ENCODE results near the gene CDH13.

DNA sequence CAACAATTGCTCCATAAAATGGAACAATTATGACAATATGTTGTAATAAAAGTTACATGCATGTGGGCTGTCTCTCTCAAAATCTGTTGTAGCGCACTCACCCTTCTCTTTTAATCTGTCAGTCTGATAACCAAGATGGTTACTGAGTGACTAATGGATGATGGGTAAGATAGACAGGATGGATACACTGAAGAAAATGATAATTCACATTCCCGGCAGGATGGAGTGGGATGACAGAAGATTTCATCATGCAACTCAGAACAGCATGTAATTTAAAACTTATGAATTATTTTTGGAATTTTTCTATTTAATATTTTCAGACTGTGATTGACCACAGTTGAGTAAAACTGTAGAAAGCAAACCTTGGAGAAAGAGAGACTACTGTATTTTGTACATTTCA lies 30.5 kb downstream of the CDH13 start:
- TF ChIP-seq CTCF (IDR thresholded peaks at IDR 0.05 in 4 of 5, conservative IDR thresholded peaks at IDR 0.05 in 1 of 5) (no peak), POLR2A (IDR thresholded peaks at IDR 0.05) (no peak)
